ENCODE measurements around the gene MXD4.

Gene MXD4

GRCh38 chr4:2258091-2259035 lies 3.5 kb downstream of the MXD4 start:
- DNase-seq (ENCODE audit: low read depth), result no peak
- TF ChIP-seq CTCF (IDR thresholded peaks at IDR 0.05; ENCODE audit: insufficient read depth, low read depth, low read length, missing control alignments), result no peak
- no peak overlapping the region for H3K4me3 ChIP-seq (ENCODE audit: low read depth, low read length)

GRCh38 chr4:2257361-2258081 lies 4.4 kb downstream of the MXD4 start:
- no peak for DNase-seq (ENCODE audit: low read depth)
- TF ChIP-seq CTCF (IDR thresholded peaks at IDR 0.05; ENCODE audit: insufficient read depth, low read depth, low read length, missing control alignments), result no peak
- H3K4me3 ChIP-seq (ENCODE audit: low read depth, low read length), result no peak overlapping the region

GRCh38 chr4:2256781-2257191 lies 5.1 kb downstream of the MXD4 start:
- no peak overlapping the region for H3K4me3 ChIP-seq (ENCODE audit: low read depth, low read length)
- TF ChIP-seq CTCF (IDR thresholded peaks at IDR 0.05; ENCODE audit: insufficient read depth, low read depth, low read length, missing control alignments), result no peak
- no peak for DNase-seq (ENCODE audit: low read depth)

GRCh38 chr4:2256156-2256731 lies 5.7 kb downstream of the MXD4 start:
- TF ChIP-seq CTCF (IDR thresholded peaks at IDR 0.05; ENCODE audit: insufficient read depth, low read depth, low read length, missing control alignments), result no peak
- no peak for DNase-seq (ENCODE audit: low read depth)
- no peak overlapping the region for H3K4me3 ChIP-seq (ENCODE audit: low read depth, low read length)

GRCh38 chr4:2255501-2256155 lies 6.3 kb downstream of the MXD4 start:
- DNase-seq (ENCODE audit: low read depth), result no peak
- no peak for TF ChIP-seq CTCF (IDR thresholded peaks at IDR 0.05; ENCODE audit: insufficient read depth, low read depth, low read length, missing control alignments)
- no peak overlapping the region for H3K4me3 ChIP-seq (ENCODE audit: low read depth, low read length)

- no peak overlapping the region for H3K4me3 ChIP-seq (ENCODE audit: low read depth, low read length)
- TF ChIP-seq CTCF (IDR thresholded peaks at IDR 0.05; ENCODE audit: insufficient read depth, low read depth, low read length, missing control alignments), result no peak
- DNase-seq (ENCODE audit: low read depth), result no peak
These were observed 7.0 kb downstream of the MXD4 start for GRCh38 chr4:2254665-2255500.

Measured in GM12865 (cell line).